Psoas muscle (tissue), 8 donors: Measurements from ENCODE around the gene AHNAK. TPM values are rescaled to one million over a fixed set of nuclear protein-coding genes. Genes with fewer than 3 reads are reported as not detected.

Source experiments
- ATAC-seq, 4 donors: fragments of 200-7000 bp; cut with Tn5 transposase; one replicate each; pipeline ENCODE4 v1.9.1; 2020; ENCODE audit warnings: moderate library complexity in 3 of 4, mild to moderate bottlenecking in 2 of 4
- DNase-seq, 2 donors: peaks; one replicate each; pipeline ENCODE4 v3.0.0-alpha.2; 2020
- H3K27ac ChIP-seq: fragments of 200-600 bp; one replicate; pipeline ENCODE4 v1.8.0; 2022
- H3K27me3 ChIP-seq, 3 donors: fragments of 200-600 bp in 1 of 3; one replicate each; pipeline versions ENCODE4 v1.6.1 to v1.8.0; 2013 to 2022; ENCODE audit warnings: low read length in 2 of 3, mild to moderate bottlenecking in 2 of 3, moderate library complexity in 1 of 3; ENCODE audit not compliant: insufficient read depth in 3 of 3
- H3K36me3 ChIP-seq, 2 donors: fragments of 200-600 bp in 1 of 2; one replicate each; pipeline versions ENCODE4 v1.6.1 to v1.8.0; 2013 to 2022; ENCODE audit warnings: low read depth in 1 of 2, mild to moderate bottlenecking in 1 of 2, moderate library complexity in 1 of 2; ENCODE audit not compliant: insufficient read depth in 1 of 2
- H3K4me1 ChIP-seq: fragments of 200-600 bp; one replicate; pipeline ENCODE4 v1.8.0; 2022
- H3K4me3 ChIP-seq: fragments of 200-600 bp; one replicate; pipeline ENCODE4 v1.8.0; 2022; ENCODE audit warnings: mild to moderate bottlenecking
- H3K9me3 ChIP-seq: fragments of 200-600 bp; one replicate; pipeline ENCODE4 v1.8.0; 2022
- CTCF ChIP-seq: fragments of 200-600 bp; IDR thresholded peaks from one replicate; pipeline ENCODE4 v1.8.0; 2022; ENCODE audit warnings: antibody characterized with exemption
- WGBS, 3 donors: extraction: QIAGEN DNeasy Blood & Tissue Kit; methylation state at CpG; one replicate each; pipeline versions ENCODE4 v1.1.6 to v1.1.7; 2013; 5-methylcytosine and 5-hydroxymethylcytosine counted together
- intact Hi-C, 2 donors: fragments of 100-400 bp; cut with DNase I; formaldehyde crosslinking; loops; one replicate each; pipeline versions ENCODE4 v1.11.0 to v1.14.2; 2022
- polyA plus RNA-seq, 3 donors: library from polyadenylated mRNA; stranded (reverse); fragments of 200-250 nt; gene quantifications; one replicate each; pipeline ENCODE4 v1.2.3, GENCODE V29; 2013
- total RNA-seq, 4 donors: library from RNA; stranded (reverse); fragmentation: NEBNext Ultra II Directional in 2 of 4; extraction: Animal tissue kit (Norgen Biotek cat#: 25700) in 2 of 4; gene quantifications; one replicate each; pipeline versions ENCODE4 v1.2.1 to v1.2.4, GENCODE V29; 2021 to 2023
- donor health status: healthy with polysubstance abuse.
- donor health status: DM: no; HTN: no; CAD: no; lungs with moderate emphysema.
- donor health status: Bipolar disorder and iron deficiency.
- donor health status: healthy.
- donor health status: DM: yes; HTN: yes; CAD: no.
- donor health status: DM: no; HTN: no; CAD: no.
- donor health status: DM: no; HTN: no; CAD: no.
- donor health status: DM: yes; HTN: yes; CAD: no.

The AHNAK gene
- total and polyA plus RNA-seq, 7 donors, result 93.5 to 679 (median 376) TPM

GRCh38 chr11:62446091-62446490 lies 100.5 kb downstream of the AHNAK start:
- ATAC-seq (no peak), DNase-seq (peak in 1 of 2 donors; percentile 27)
- no peak for TF ChIP-seq CTCF
- intact Hi-C loops, result no loop called here
- Histone ChIP-seq H3K4me1 (peaks cover 14% of the 10 kb centered on the region), H3K27me3 (peaks cover 0 to 5% (median 5%) of the 10 kb centered on the region in 3 donors), H3K27ac (no peak overlapping the region), H3K9me3 (no peaks in the 10 kb centered on the region), H3K4me3 (no peak overlapping the region), H3K36me3 (no peaks in the 10 kb centered on the region)
- 58 to 75% (median 67%) methylated on average over 5 of the region's 5 CpGs for WGBS, 3 donors

- H3K4me3 ChIP-seq, result peak overlapping the region; percentile 57
- TF ChIP-seq CTCF, result no peak
- no peak for ATAC-seq
- H3K4me1 ChIP-seq, result peaks cover 14% of the 10 kb centered on the region
- intact Hi-C loops, result no loop called here
- no peaks in the 10 kb centered on the region for H3K36me3 ChIP-seq
- peak overlapping the region; percentile 63 for H3K27ac ChIP-seq
- peaks cover 0 to 5% (median 5%) of the 10 kb centered on the region in 3 donors for H3K27me3 ChIP-seq
- WGBS, 3 donors, result 38 to 52% (median 42%) methylated on average over 5 of the region's 5 CpGs
- DNase-seq, result no peak
- H3K9me3 ChIP-seq, result no peaks in the 10 kb centered on the region
These were observed 101.3 kb downstream of the AHNAK start for GRCh38 chr11:62445314-62445740.

DNA sequence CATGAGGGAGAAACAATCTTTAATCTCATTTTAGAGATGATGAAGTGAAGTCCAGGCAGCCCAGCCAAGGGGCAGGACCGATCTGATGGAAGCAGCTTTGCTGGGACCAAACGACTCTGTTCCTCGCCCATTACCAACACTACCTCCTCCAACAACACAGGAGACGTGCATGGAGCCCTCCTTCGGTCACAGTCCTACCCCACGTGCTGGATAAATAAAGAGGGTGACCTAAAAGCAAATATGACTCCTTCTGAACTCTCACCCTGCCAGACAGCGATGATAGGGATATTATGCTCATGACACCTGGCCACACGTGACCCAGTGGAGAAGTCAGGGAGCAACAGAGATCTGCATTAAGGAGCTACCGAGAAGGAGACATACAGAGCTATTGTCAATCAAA lies 101.8 kb downstream of the AHNAK start:
- Histone ChIP-seq H3K27ac (peak overlapping the region; percentile 63), H3K4me3 (peak overlapping the region; percentile 57), H3K4me1 (peaks cover 14% of the 10 kb centered on the region), H3K9me3 (no peaks in the 10 kb centered on the region), H3K36me3 (no peaks in the 10 kb centered on the region), H3K27me3 (peaks cover 0 to 5% (median 5%) of the 10 kb centered on the region in 3 donors)
- DNase-seq (no peak), ATAC-seq (peak in 3 of 4 donors; percentile 65 to 67 (median 67))
- intact Hi-C loops, result no loop called here
- no peak for TF ChIP-seq CTCF
- 8 to 21% (median 10%) methylated on average over 9 of the region's 9 CpGs for WGBS, 3 donors

DNA sequence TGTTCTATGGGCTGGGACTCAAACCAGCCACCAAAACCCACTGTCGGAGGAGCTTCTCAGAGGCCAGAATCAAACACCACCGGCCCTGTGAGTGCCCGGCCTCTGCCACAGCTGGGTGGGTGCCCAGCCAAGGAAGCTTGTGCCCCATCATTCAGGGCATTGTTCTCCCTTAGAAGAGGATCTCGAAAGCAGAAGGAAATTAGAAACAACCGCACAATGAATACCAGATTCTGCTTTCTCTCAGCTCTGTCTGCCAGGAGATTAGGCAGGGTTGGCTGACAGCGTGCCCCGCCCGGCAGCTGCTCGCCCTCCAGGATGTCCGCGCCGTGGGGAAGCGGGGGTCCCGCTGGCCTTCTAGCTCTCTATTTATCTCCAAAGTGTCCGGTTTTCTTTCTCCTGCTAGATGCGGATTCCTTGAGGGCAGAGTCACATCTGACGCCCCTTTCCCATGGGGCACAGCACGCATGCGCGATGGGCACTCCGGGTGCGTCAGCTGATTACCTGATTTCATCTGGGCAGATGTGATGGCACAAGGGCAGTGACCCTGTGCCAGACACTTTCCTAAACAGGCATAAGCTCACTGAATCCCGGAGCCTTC lies 102.3 kb downstream of the AHNAK start:
- 4 to 12% (median 6%) methylated on average over 23 of the region's 23 CpGs for WGBS, 3 donors
- intact Hi-C loops, result no loop called here
- H3K4me1 ChIP-seq, result peaks cover 14% of the 10 kb centered on the region
- ATAC-seq, result peak; percentile 39 to 77 (median 65)
- peak overlapping the region; percentile 57 for H3K4me3 ChIP-seq
- peak overlapping the region; percentile 63 for H3K27ac ChIP-seq
- peak; percentile 74 to 85 for DNase-seq
- H3K36me3 ChIP-seq, result no peaks in the 10 kb centered on the region
- TF ChIP-seq CTCF, result no peak
- peaks cover 0 to 5% (median 5%) of the 10 kb centered on the region in 3 donors for H3K27me3 ChIP-seq
- H3K9me3 ChIP-seq, result no peaks in the 10 kb centered on the region
